Activated CD4-positive, alpha-beta T cell treated with anti-CD3 and anti-CD28 coated beads for 36 hours (primary cell): Measurements from ENCODE around the gene MYADML2. TPM values are rescaled to one million over a fixed set of nuclear protein-coding genes. Genes with fewer than 3 reads are reported as not detected.
A peak's percentile ranks its signal among the peaks of the same experiment; 100 is the strongest.

Experiments
- ATAC-seq: fragments of 200-7000 bp; cut with Tn5 transposase; one replicate; pipeline ENCODE4 v1.10.0; 2021; ENCODE audit warnings: mild to moderate bottlenecking, moderate library complexity
- CTCF ChIA-PET: fragments of 350-600 bp; sonication (Branson Sonifier 250); formaldehyde crosslinking; loops from one replicate; lab custom pipeline; 2021; ENCODE audit warnings: antibody characterized with exemption; lab: Charles Lee
- POLR2A ChIA-PET: fragments of 350-600 bp; sonication (Branson Sonifier 250); formaldehyde crosslinking; loops from one replicate; lab custom pipeline; 2021; ENCODE audit warnings: antibody characterized with exemption, inconsistent platforms; lab: Charles Lee
- DNase-seq: peaks from one replicate; pipeline ENCODE4 v3.0.0-alpha.2; 2020
- H3K27ac Mint-ChIP-seq: one replicate; pipeline ENCODE4 v1.8.0; 2021; ENCODE audit warnings: mixed read lengths
- H3K27me3 Mint-ChIP-seq: one replicate; pipeline ENCODE4 v1.8.0; 2021; ENCODE audit warnings: mixed read lengths
- H3K36me3 Mint-ChIP-seq: one replicate; pipeline ENCODE4 v1.8.0; 2021; ENCODE audit warnings: low read depth, mixed read lengths
- H3K4me1 Mint-ChIP-seq: one replicate; pipeline ENCODE4 v1.8.0; 2021; ENCODE audit warnings: mixed read lengths
- H3K4me3 Mint-ChIP-seq: one replicate; pipeline ENCODE4 v1.8.0; 2021; ENCODE audit warnings: mild to moderate bottlenecking, moderate library complexity, mixed read lengths
- H3K9me3 Mint-ChIP-seq: one replicate; pipeline ENCODE4 v1.8.0; 2021; ENCODE audit warnings: low read depth, mixed read lengths
- intact Hi-C, 2 experiments: fragments of 100-400 bp; cut with DNase I in 1 of 2; cut with micrococcal nuclease in 1 of 2; formaldehyde crosslinking; loops; one replicate each; pipeline versions ENCODE4 v1.14.2 to v1.15.1; 2022 to 2024; cut with DNase I, micrococcal nuclease
- total RNA-seq, 2 experiments: library from RNA; stranded (reverse); gene quantifications; one replicate each; pipeline ENCODE4 v1.2.3, GENCODE V29; 2021

The MYADML2 gene
- total RNA-seq, 2 experiments from 2014 or later = not detected

- CTCF ChIA-PET = interaction anchor here (0.8 kb wide), 1 partner anchor 38 kb away, joined by 3 read pairs; no protein-coding TSS in a partner anchor
- no peaks in the 10 kb centered on the region for H3K36me3 Mint-ChIP-seq
- POLR2A ChIA-PET = interaction anchor here (0.6 kb wide), 1 partner anchor 551 kb away, joined by 10 read pairs; no protein-coding TSS in a partner anchor
- DNase-seq = no peak
- peaks cover 5% of the 10 kb centered on the region for H3K27me3 Mint-ChIP-seq
- no peak overlapping the region for H3K27ac Mint-ChIP-seq
- no peak overlapping the region for H3K4me3 Mint-ChIP-seq
- intact Hi-C loops = no loop called here
- no peaks in the 10 kb centered on the region for H3K9me3 Mint-ChIP-seq
- H3K4me1 Mint-ChIP-seq = no peaks in the 10 kb centered on the region
- no peak for ATAC-seq
These were observed 2.2 kb downstream of the MYADML2 start for GRCh38 chr17:81944858-81945257.

DNA sequence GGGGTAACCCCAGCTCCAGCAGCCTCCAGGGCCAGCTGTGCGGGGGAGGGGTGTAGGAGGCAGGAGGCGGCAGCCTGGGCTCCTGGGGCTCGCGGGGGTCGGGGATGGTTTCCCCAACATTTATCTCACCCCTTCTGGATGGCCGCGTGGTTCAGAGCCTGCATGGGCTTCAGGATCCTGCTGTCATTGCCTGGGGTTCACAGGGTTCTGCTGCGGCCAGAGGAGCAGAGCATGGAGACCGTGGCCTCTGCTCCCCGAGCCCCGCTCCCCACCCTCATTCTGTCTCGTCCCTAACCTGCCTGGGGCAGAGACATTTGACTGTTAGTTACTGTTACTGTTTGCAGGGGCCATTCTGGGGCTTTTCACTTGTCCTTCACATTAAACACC, 4.9 kb downstream of the MYADML2 start:
- no peak for DNase-seq
- H3K27me3 Mint-ChIP-seq = peaks cover 5% of the 10 kb centered on the region
- no peak overlapping the region for H3K4me3 Mint-ChIP-seq
- ChIA-PET POLR2A (no interaction called here), CTCF (no interaction called here)
- ATAC-seq = no peak
- intact Hi-C loops = no loop called here
- no peaks in the 10 kb centered on the region for H3K36me3 Mint-ChIP-seq
- no peak overlapping the region for H3K27ac Mint-ChIP-seq
- peaks cover 5% of the 10 kb centered on the region for H3K4me1 Mint-ChIP-seq
- H3K9me3 Mint-ChIP-seq = no peaks in the 10 kb centered on the region

GRCh38 chr17:81941484-81942166, 5.4 kb downstream of the MYADML2 start:
- H3K36me3 Mint-ChIP-seq = no peaks in the 10 kb centered on the region
- peaks cover 5% of the 10 kb centered on the region for H3K4me1 Mint-ChIP-seq
- H3K27ac Mint-ChIP-seq = no peak overlapping the region
- POLR2A ChIA-PET = interaction anchor here (0.6 kb wide), 2 partner anchors 48 to 82 kb away, joined by 3 read pairs; partner anchors contain the start of gene LRRC45
- ATAC-seq (no peak), DNase-seq (no peak)
- H3K4me3 Mint-ChIP-seq = no peak overlapping the region
- H3K9me3 Mint-ChIP-seq = no peaks in the 10 kb centered on the region
- CTCF ChIA-PET = no interaction called here
- peaks cover 5% of the 10 kb centered on the region for H3K27me3 Mint-ChIP-seq
- intact Hi-C loops = no loop called here

DNA sequence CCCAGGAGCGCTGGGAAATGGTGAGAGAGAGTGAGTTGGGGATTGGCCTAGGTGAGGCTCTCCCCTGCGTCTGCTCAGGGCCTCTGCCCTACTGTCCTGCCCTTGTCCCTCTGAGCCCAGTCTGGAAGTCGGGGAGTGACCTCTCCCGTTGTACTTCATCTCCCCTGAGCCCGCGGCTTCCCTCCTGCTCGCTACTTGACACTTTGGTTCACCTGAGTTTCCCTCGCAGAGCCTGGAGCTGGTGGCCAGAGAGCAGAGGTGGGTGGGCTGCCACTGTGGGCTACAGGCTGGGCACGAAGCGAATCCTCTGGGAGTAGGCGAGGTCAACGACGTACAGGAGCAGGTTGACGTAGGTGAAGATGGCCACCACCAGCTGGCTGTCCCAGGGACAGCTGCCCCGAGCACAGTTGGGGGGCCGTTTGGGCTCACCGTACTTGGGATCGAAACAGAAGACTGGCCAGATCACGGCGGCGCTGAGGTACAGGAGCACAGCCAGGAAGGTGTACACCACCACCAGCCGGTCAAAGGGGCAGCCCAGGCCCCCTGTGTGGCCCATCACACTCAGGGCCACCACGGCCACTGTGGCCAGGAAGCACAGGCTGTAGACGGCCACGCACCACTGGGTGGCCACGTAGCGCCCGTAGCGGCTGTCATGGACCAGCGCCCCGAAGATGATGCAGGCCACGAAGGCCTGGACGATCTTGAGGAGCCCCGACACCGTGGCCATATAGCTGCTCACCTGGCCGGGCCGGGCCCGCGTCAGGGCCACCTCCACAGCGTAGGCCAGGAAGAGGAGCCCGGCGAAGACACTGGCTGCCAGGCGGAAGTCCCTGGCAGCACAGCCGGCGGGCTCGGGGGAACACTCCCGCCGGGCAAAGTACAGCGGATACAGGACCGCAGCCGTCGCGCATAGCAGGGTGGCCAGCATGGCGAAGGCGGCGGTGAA, 6.2 kb downstream of the MYADML2 start:
- peaks cover 5% of the 10 kb centered on the region for H3K27me3 Mint-ChIP-seq
- peaks cover 7% of the 10 kb centered on the region for H3K4me1 Mint-ChIP-seq
- ATAC-seq (no peak), DNase-seq (no peak)
- intact Hi-C loops = no loop called here
- H3K9me3 Mint-ChIP-seq = no peaks in the 10 kb centered on the region
- ChIA-PET POLR2A (interaction anchor here (0.6 kb wide), 1 partner anchor 82 kb away, joined by 3 read pairs; the partner anchor contains the start of gene LRRC45), CTCF (interaction anchor here (1.0 kb wide), 1 partner anchor 100 kb away, joined by 3 read pairs; no protein-coding TSS in a partner anchor)
- H3K27ac Mint-ChIP-seq = no peak overlapping the region
- no peak overlapping the region for H3K4me3 Mint-ChIP-seq
- peaks cover 2% of the 10 kb centered on the region for H3K36me3 Mint-ChIP-seq

DNA sequence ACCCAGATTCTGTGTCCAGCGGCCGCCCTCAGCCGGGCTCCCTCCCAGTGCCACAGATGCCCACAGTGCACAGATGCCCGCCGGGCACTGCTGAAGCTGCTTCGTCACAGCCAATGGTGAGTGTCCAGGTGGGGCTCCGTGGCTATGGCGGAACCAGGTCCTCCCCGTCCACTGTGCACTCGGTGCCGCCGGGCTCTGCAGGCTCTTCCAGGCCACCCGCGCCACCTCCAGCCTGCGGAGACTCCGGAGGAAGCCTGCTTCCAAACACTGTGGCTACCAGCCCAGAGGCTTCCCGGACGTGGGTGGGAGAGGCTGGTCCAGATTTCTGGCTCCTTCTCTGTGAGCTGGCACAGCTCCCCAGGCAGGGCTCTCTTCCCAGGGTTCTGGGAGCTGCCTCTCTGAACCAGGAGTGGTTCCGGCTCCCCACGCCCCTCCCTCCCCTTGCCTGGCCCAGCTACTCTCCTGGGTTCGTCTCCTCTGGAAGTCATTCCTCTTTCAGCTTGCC, 7.1 kb downstream of the MYADML2 start:
- Mint-ChIP-seq H3K4me1 (peaks cover 10% of the 10 kb centered on the region), H3K27me3 (peaks cover 5% of the 10 kb centered on the region), H3K4me3 (no peak overlapping the region), H3K27ac (no peak overlapping the region), H3K9me3 (no peaks in the 10 kb centered on the region), H3K36me3 (peaks cover 10% of the 10 kb centered on the region)
- ChIA-PET CTCF (interaction anchor here (0.6 to 1.0 kb wide), 2 partner anchors 12 to 101 kb away, joined by 3 read pairs; no protein-coding TSS in a partner anchor), POLR2A (no interaction called here)
- ATAC-seq = no peak
- intact Hi-C loops = loop anchor here in 1 of 2 experiments (5.0 kb wide), 1 partner anchor 108 kb away; the partner anchor contains the start of gene MCRIP1
- DNase-seq = no peak

DNA sequence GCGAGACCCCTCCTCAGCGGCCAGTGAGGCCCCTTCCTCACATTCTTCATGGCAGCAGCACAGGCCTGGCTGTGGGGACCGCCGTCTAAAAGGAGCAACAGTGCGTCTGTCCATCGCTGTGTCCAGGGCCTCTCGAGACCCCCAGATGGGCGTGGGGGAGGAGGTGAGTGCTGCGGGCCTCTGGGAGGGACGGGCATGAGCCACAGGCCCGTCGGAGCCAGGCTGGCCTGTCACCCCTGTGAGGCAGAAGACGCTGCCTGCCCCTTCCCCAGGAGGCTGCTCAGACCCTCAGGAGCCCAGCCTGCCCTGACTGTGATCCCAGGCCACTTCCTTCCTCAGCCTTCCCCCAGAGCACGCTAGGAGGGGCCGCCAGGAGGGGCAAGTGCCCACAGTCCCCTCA, 7.8 kb downstream of the MYADML2 start:
- Mint-ChIP-seq H3K36me3 (peaks cover 12% of the 10 kb centered on the region), H3K4me3 (no peak overlapping the region), H3K9me3 (no peaks in the 10 kb centered on the region), H3K27ac (no peak overlapping the region), H3K4me1 (peaks cover 10% of the 10 kb centered on the region), H3K27me3 (peaks cover 5% of the 10 kb centered on the region)
- CTCF ChIA-PET = no interaction called here
- ATAC-seq (no peak), DNase-seq (no peak)
- intact Hi-C loops = loop anchor here in 1 of 2 experiments (5.0 kb wide), 1 partner anchor 107 kb away; the partner anchor contains the start of gene MCRIP1
- POLR2A ChIA-PET = interaction anchor here (1.0 kb wide), 1 partner anchor 9 kb away, joined by 3 read pairs; no protein-coding TSS in a partner anchor

GRCh38 chr17:81935709-81936084, 11.3 kb downstream of the MYADML2 start:
- DNase-seq = no peak
- Mint-ChIP-seq H3K27ac (peak overlapping the region; percentile 55), H3K36me3 (peaks cover 21% of the 10 kb centered on the region), H3K4me1 (peaks cover 14% of the 10 kb centered on the region), H3K27me3 (peaks cover 3% of the 10 kb centered on the region), H3K9me3 (no peaks in the 10 kb centered on the region), H3K4me3 (peak overlapping the region; percentile 85)
- ChIA-PET POLR2A (interaction anchor here (0.6 to 0.9 kb wide), 2 partner anchors 8 to 12 kb away, joined by 4 read pairs; partner anchors contain the start of gene MAFG), CTCF (no interaction called here)
- intact Hi-C loops = loop anchor here in 1 of 2 experiments (5.0 kb wide), 1 partner anchor 103 kb away; the partner anchor contains the start of gene MCRIP1
- ATAC-seq = no peak

GRCh38 chr17:81934850-81935708, 12.0 kb downstream of the MYADML2 start:
- intact Hi-C loops = loop anchor here in 1 of 2 experiments (5.0 kb wide), 1 partner anchor 103 kb away; the partner anchor contains the start of gene MCRIP1
- H3K9me3 Mint-ChIP-seq = no peaks in the 10 kb centered on the region
- DNase-seq (no peak), ATAC-seq (no peak)
- POLR2A ChIA-PET = interaction anchor here (0.6 kb wide), 1 partner anchor 12 kb away, joined by 4 read pairs; no protein-coding TSS in a partner anchor
- peak overlapping the region; percentile 85 for H3K4me3 Mint-ChIP-seq
- CTCF ChIA-PET = no interaction called here
- no peaks in the 10 kb centered on the region for H3K27me3 Mint-ChIP-seq
- H3K36me3 Mint-ChIP-seq = peaks cover 22% of the 10 kb centered on the region
- no peak overlapping the region for H3K27ac Mint-ChIP-seq
- H3K4me1 Mint-ChIP-seq = peaks cover 14% of the 10 kb centered on the region

DNA sequence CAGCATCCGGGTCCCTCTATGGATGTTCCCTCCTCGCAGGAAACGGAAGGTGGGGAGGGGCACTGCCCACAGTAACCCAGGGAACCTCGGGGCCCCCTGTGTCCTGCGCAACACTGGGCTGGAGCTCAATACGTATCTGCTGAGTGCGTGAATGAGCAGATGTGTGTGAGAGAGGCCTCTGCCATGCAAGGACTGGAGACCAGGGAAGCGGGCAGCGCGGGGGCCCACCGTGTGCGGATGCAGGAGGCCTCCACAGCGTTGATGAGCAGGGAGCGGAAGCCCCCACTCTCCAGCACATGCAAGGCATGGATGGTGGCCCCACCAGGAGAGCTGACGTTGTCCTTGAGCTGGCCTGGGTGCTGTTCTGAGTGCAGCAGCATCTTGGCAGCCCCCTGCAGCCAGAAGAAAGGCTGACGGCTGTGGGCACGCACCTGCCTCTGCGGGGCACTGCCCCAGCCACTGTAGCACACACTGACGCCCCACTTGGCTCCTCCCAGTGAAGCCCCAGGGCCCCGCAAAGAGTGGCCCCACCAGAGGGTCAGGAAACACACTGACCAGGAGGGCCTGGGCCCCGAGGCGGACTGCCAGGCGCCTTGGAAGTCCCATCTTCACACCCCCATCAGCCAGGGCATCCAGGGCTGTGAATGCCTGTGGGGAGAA, 12.8 kb downstream of the MYADML2 start:
- Mint-ChIP-seq H3K27me3 (no peaks in the 10 kb centered on the region), H3K27ac (no peak overlapping the region), H3K36me3 (peaks cover 24% of the 10 kb centered on the region), H3K4me1 (peaks cover 14% of the 10 kb centered on the region), H3K4me3 (no peak overlapping the region), H3K9me3 (no peaks in the 10 kb centered on the region)
- ChIA-PET CTCF (interaction anchor here (1.5 kb wide), 1 partner anchor 25 kb away, joined by 3 read pairs; no protein-coding TSS in a partner anchor), POLR2A (no interaction called here)
- intact Hi-C loops = no loop called here
- DNase-seq (no peak), ATAC-seq (no peak)

- DNase-seq (no peak), ATAC-seq (no peak)
- H3K4me1 Mint-ChIP-seq = peaks cover 16% of the 10 kb centered on the region
- H3K9me3 Mint-ChIP-seq = no peaks in the 10 kb centered on the region
- H3K27me3 Mint-ChIP-seq = peaks cover 2% of the 10 kb centered on the region
- CTCF ChIA-PET = interaction anchor here (0.7 to 1.5 kb wide), 2 partner anchors 26 to 59 kb away, joined by 3 read pairs; no protein-coding TSS in a partner anchor
- no peak overlapping the region for H3K27ac Mint-ChIP-seq
- intact Hi-C loops = no loop called here
- POLR2A ChIA-PET = no interaction called here
- peaks cover 24% of the 10 kb centered on the region for H3K36me3 Mint-ChIP-seq
- no peak overlapping the region for H3K4me3 Mint-ChIP-seq
These were observed 13.8 kb downstream of the MYADML2 start for GRCh38 chr17:81933178-81933699.
